CD4-positive, alpha-beta memory T cell (primary cell): Measurements from ENCODE around the gene JAKMIP1. TPM values are rescaled to one million over a fixed set of nuclear protein-coding genes. Genes with fewer than 3 reads are reported as not detected.
A peak's percentile ranks its signal among the peaks of the same experiment; 100 is the strongest.

Source experiments
- CTCF ChIA-PET: fragments of 350-600 bp; sonication (Branson Sonifier 250); formaldehyde crosslinking; loops from one replicate; lab custom pipeline; 2021; ENCODE audit warnings: inconsistent platforms; ENCODE audit not compliant: partially characterized antibody; lab: Charles Lee
- POLR2A ChIA-PET: fragments of 350-600 bp; sonication (Branson Sonifier 250); formaldehyde crosslinking; loops from one replicate; lab custom pipeline; 2021; ENCODE audit not compliant: partially characterized antibody; lab: Charles Lee
- DNase-seq, 5 donors: peaks; one replicate each; pipeline versions ENCODE4 v3.0.0 to v3.0.0-alpha.2; 2020 to 2022; ENCODE audit warnings: mixed read lengths in 1 of 5
- H3K27ac ChIP-seq: one replicate; pipeline ENCODE4 v1.7.0; 2013; ENCODE audit warnings: low read depth, low read length
- H3K27me3 ChIP-seq: 2 replicates; pipeline ENCODE4 v1.7.0; 2013; ENCODE audit warnings: mild to moderate bottlenecking, low read length, moderate library complexity; ENCODE audit not compliant: insufficient read depth
- H3K36me3 ChIP-seq: 2 replicates; pipeline ENCODE4 v1.7.0; 2013; ENCODE audit warnings: mild to moderate bottlenecking, low read length, moderate library complexity; ENCODE audit not compliant: insufficient read depth
- H3K4me1 ChIP-seq: 2 replicates; pipeline ENCODE4 v1.7.0; 2013; ENCODE audit warnings: mild to moderate bottlenecking, low read length, moderate library complexity; ENCODE audit not compliant: insufficient read depth
- H3K4me3 ChIP-seq, 2 donors: one replicate each; pipeline ENCODE4 v1.7.0; 2013; ENCODE audit warnings: low read length in 2 of 2, mild to moderate bottlenecking in 1 of 2
- H3K9me3 ChIP-seq, 2 donors: one replicate each; pipeline ENCODE4 v1.7.0; 2013; ENCODE audit warnings: low read length in 2 of 2, control low read depth in 1 of 2; ENCODE audit not compliant: control insufficient read depth in 1 of 2
- H3K27ac Mint-ChIP-seq, 7 donors: one replicate each; pipeline ENCODE4 v1.8.0; 2020 to 2021; ENCODE audit warnings: mixed read lengths in 7 of 7, mild to moderate bottlenecking in 6 of 7, inconsistent platforms in 3 of 7, moderate library complexity in 3 of 7
- H3K27me3 Mint-ChIP-seq, 2 donors: one replicate each; pipeline ENCODE4 v1.8.0; 2020 to 2021; ENCODE audit warnings: mixed read lengths in 2 of 2
- H3K36me3 Mint-ChIP-seq, 2 donors: one replicate each; pipeline ENCODE4 v1.8.0; 2020 to 2021; ENCODE audit warnings: mixed read lengths in 2 of 2, inconsistent platforms in 1 of 2, mild to moderate bottlenecking in 1 of 2
- H3K4me1 Mint-ChIP-seq, 4 donors: one replicate each; pipeline ENCODE4 v1.8.0; 2020 to 2021; ENCODE audit warnings: mixed read lengths in 4 of 4, mild to moderate bottlenecking in 1 of 4
- H3K4me3 Mint-ChIP-seq, 8 donors: one replicate each; pipeline ENCODE4 v1.8.0; 2020 to 2021; ENCODE audit warnings: mixed read lengths in 8 of 8, mild to moderate bottlenecking in 7 of 8, moderate library complexity in 6 of 8, inconsistent platforms in 3 of 8
- H3K9me3 Mint-ChIP-seq, 8 donors: one replicate each; pipeline ENCODE4 v1.8.0; 2020 to 2021; ENCODE audit warnings: mixed read lengths in 8 of 8, mild to moderate bottlenecking in 5 of 8, inconsistent platforms in 3 of 8, moderate library complexity in 1 of 8
- intact Hi-C: fragments of 100-400 bp; cut with micrococcal nuclease; formaldehyde crosslinking; loops from one replicate; pipeline ENCODE4 v1.15.1; 2023
- polyA plus RNA-seq, 2 donors: library from polyadenylated mRNA; unstranded; fragments of 300-500 nt; fragmentation: Illumina TruSeq; gene quantifications; one replicate each; pipeline ENCODE4 v1.2.3, GENCODE V29; 2021
- total RNA-seq, 2 experiments: library from RNA; stranded (reverse); gene quantifications; one replicate each; pipeline ENCODE4 v1.2.3, GENCODE V29; 2021

JAKMIP1 gene
- total and polyA plus RNA-seq, 4 experiments from 2014 or later, result 2.5 to 11.5 (median 3.3) TPM

DNA sequence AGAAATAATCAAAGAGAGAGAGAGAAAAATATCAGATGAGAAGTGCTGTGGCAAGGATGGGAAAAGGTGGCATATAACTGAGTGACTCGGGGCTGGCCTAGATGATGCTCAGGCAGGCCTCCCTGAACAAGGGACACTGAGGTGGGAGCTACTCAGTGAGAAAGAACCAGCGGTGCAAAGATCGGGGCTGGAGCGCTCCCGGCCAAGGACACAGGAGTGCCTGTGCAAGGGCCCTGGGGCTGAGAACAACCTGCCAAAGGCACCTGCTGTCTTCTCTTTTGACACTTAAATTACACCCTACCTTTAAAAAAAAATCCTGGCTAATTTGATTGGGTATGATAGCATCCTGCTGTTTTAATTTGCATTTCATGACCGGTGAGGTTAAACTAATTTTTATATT is 104.5 kb downstream of the JAKMIP1 start:
- Mint-ChIP-seq H3K4me3 (no peak overlapping the region), H3K36me3 (peaks cover 0 to 4% of the 10 kb centered on the region in 2 donors), H3K27ac (no peak overlapping the region), H3K4me1 (peaks cover 8 to 18% (median 14%) of the 10 kb centered on the region in 4 donors), H3K9me3 (no peaks in the 10 kb centered on the region), H3K27me3 (no peaks in the 10 kb centered on the region)
- CTCF ChIA-PET, result no interaction called here
- no peak overlapping the region for H3K27ac ChIP-seq
- no peak overlapping the region for H3K4me3 ChIP-seq
- intact Hi-C loops, result no loop called here
- H3K9me3 ChIP-seq, result no peaks in the 10 kb centered on the region
- H3K36me3 ChIP-seq, result no peaks in the 10 kb centered on the region
- H3K27me3 ChIP-seq, result no peaks in the 10 kb centered on the region
- H3K4me1 ChIP-seq, result peaks cover 11% of the 10 kb centered on the region
- POLR2A ChIA-PET, result no interaction called here
- DNase-seq, result no peak

DNA sequence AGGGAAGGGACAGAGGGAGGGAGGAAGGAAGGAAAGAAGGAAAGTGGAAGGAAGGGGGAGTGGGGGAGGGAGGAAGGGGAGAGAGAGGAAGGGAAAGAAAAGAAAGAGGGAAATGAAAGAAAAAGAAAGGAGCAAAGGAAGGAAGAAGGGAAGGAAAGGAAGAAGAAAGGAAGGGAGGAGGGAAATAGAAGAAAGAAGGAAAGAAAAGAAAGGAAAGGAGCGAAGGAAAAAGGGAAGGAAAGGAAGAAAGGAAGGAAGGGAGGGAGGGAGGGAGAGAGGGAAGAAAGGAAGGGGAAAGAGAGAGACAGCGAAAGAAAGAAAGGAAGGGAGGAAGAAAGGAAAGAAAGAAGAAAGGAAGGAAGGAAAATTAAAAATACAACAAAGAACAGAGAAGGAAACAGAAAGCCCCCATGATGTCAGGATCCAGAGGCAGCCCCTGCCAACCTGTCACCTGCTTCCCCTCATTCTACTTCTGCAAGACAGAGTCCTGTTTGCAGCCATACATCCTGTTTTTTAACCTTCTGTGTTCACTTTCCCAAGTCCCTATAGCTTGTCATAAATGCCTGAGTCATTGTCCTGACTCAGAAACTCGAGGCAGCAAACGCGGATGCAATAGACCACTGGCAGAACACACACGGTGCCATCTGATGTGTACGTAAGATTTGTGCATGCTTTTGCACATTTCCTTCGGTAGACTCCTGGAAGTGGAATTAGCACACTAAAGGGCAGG is 105.2 kb downstream of the JAKMIP1 start:
- no peak overlapping the region for H3K27ac ChIP-seq
- Mint-ChIP-seq H3K9me3 (no peaks in the 10 kb centered on the region), H3K4me1 (peaks cover 11 to 24% (median 14%) of the 10 kb centered on the region in 4 donors), H3K4me3 (no peak overlapping the region), H3K27me3 (no peaks in the 10 kb centered on the region), H3K36me3 (peaks cover 0 to 4% of the 10 kb centered on the region in 2 donors), H3K27ac (peak overlapping the region in 2 of 7 donors; percentile 2 to 31)
- H3K27me3 ChIP-seq, result no peaks in the 10 kb centered on the region
- ChIA-PET POLR2A (no interaction called here), CTCF (no interaction called here)
- DNase-seq, result no peak
- peaks cover 11% of the 10 kb centered on the region for H3K4me1 ChIP-seq
- no peaks in the 10 kb centered on the region for H3K9me3 ChIP-seq
- intact Hi-C loops, result no loop called here
- H3K36me3 ChIP-seq, result no peaks in the 10 kb centered on the region
- H3K4me3 ChIP-seq, result no peak overlapping the region

DNA sequence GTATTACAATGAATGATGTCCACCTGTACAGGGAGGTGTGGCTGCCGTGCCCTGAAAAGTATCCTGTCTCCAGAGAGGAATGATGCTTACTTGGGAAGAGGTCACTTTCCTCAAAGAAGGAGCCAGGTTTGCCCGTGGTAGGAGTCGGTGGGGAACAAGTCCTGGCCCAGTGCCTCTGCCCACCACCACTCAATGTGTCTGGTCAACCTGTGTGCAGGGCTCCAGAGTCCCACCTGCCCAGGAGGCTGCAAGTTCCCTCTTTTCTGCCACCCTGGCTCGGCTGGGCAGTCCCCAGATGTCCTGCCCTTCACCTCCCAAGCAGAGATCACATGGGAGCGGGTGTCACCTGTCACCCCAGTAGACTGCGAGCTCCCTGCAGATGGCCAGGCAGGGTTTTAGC is 106.7 kb downstream of the JAKMIP1 start:
- Histone ChIP-seq H3K36me3 (no peaks in the 10 kb centered on the region), H3K9me3 (no peaks in the 10 kb centered on the region), H3K27me3 (no peaks in the 10 kb centered on the region), H3K4me3 (no peak overlapping the region), H3K27ac (no peak overlapping the region), H3K4me1 (peaks cover 11% of the 10 kb centered on the region)
- POLR2A ChIA-PET, result no interaction called here
- no peak for DNase-seq
- CTCF ChIA-PET, result no interaction called here
- peaks cover 11 to 24% (median 14%) of the 10 kb centered on the region in 4 donors for H3K4me1 Mint-ChIP-seq
- H3K4me3 Mint-ChIP-seq, result no peak overlapping the region
- no peaks in the 10 kb centered on the region for H3K36me3 Mint-ChIP-seq
- intact Hi-C loops, result no loop called here
- H3K27me3 Mint-ChIP-seq, result no peaks in the 10 kb centered on the region
- H3K9me3 Mint-ChIP-seq, result no peaks in the 10 kb centered on the region
- H3K27ac Mint-ChIP-seq, result no peak overlapping the region

DNA sequence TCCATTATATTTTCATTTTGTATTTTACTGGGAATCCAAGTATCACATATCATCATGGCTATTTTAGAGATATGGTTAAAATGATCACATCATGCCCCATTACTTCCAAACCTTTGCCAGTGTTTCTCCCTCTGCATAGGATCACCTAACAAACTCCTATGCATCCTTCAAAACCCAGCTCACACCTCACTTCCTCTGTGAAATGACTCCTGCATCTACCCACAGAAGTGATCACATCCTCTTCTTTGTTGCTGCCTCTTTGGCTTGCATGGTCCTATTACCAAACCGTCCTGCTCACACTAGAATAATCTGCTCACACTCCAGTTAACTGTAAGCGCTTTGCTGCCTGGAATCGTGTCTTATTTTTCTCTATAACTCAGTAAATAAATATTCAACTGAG is 107.4 kb downstream of the JAKMIP1 start:
- Mint-ChIP-seq H3K4me3 (no peak overlapping the region), H3K9me3 (no peaks in the 10 kb centered on the region), H3K4me1 (peaks cover 11 to 24% (median 14%) of the 10 kb centered on the region in 4 donors), H3K36me3 (no peaks in the 10 kb centered on the region), H3K27me3 (no peaks in the 10 kb centered on the region), H3K27ac (no peak overlapping the region)
- no peaks in the 10 kb centered on the region for H3K36me3 ChIP-seq
- DNase-seq, result no peak
- no peaks in the 10 kb centered on the region for H3K27me3 ChIP-seq
- H3K9me3 ChIP-seq, result no peaks in the 10 kb centered on the region
- intact Hi-C loops, result no loop called here
- CTCF ChIA-PET, result no interaction called here
- H3K27ac ChIP-seq, result no peak overlapping the region
- peaks cover 11% of the 10 kb centered on the region for H3K4me1 ChIP-seq
- no peak overlapping the region for H3K4me3 ChIP-seq
- POLR2A ChIA-PET, result no interaction called here

DNA sequence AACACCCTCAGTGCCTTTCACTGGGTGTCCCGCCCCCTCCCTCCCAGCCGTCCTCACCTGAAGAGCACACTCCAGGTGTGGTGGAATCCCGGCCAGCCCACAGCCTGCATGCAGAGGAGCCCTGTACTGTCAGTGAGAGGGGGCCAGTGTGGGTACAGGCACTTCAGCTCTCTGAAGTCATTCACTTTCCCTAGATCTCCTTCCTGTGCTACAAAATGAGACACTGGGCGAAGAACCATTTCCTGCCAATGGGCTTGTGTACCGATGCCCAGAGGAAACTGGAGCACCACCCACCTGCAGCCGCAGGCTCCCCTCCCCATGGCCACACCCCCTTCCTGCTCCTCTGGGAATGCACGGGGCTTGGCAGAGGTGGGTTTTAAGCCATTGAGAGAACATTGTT is 108.2 kb downstream of the JAKMIP1 start:
- intact Hi-C loops, result no loop called here
- no peak for DNase-seq
- Histone ChIP-seq H3K4me3 (no peak overlapping the region), H3K36me3 (no peaks in the 10 kb centered on the region), H3K9me3 (no peaks in the 10 kb centered on the region), H3K27ac (no peak overlapping the region), H3K4me1 (peaks cover 11% of the 10 kb centered on the region), H3K27me3 (no peaks in the 10 kb centered on the region)
- Mint-ChIP-seq H3K9me3 (no peaks in the 10 kb centered on the region), H3K27ac (peak overlapping the region in 5 of 7 donors; percentile 15 to 81 (median 58)), H3K36me3 (no peaks in the 10 kb centered on the region), H3K27me3 (no peaks in the 10 kb centered on the region), H3K4me3 (peak overlapping the region in 4 of 8 donors; percentile 2 to 64 (median 24)), H3K4me1 (peaks cover 11 to 24% (median 14%) of the 10 kb centered on the region in 4 donors)
- ChIA-PET CTCF (no interaction called here), POLR2A (no interaction called here)

DNA sequence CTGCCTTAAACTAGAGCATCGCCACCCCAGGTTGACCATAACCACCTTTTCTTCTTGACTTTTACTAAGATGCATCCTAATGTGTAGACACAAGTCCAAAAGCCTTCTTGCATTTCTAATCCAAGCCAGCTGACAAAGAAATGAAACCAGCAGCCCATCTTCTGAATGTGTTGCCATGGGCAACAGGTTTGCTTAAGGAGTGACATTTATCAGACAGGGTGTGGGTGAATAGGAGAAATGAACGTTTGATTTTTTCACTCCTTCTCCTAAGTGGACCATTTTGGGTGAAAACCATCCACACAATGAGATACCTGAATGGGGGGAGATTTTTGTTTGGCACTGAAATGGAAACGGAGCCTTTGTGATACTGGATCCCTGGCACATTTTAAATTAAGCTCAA is 109.4 kb downstream of the JAKMIP1 start:
- Histone ChIP-seq H3K36me3 (no peaks in the 10 kb centered on the region), H3K4me1 (peaks cover 11% of the 10 kb centered on the region), H3K27ac (no peak overlapping the region), H3K9me3 (no peaks in the 10 kb centered on the region), H3K4me3 (no peak overlapping the region), H3K27me3 (no peaks in the 10 kb centered on the region)
- Mint-ChIP-seq H3K27ac (no peak overlapping the region), H3K27me3 (no peaks in the 10 kb centered on the region), H3K4me3 (no peak overlapping the region), H3K4me1 (peaks cover 11 to 24% (median 14%) of the 10 kb centered on the region in 4 donors), H3K9me3 (no peaks in the 10 kb centered on the region), H3K36me3 (peaks cover 2 to 4% of the 10 kb centered on the region in 2 donors)
- intact Hi-C loops, result no loop called here
- ChIA-PET CTCF (no interaction called here), POLR2A (no interaction called here)
- no peak for DNase-seq

DNA sequence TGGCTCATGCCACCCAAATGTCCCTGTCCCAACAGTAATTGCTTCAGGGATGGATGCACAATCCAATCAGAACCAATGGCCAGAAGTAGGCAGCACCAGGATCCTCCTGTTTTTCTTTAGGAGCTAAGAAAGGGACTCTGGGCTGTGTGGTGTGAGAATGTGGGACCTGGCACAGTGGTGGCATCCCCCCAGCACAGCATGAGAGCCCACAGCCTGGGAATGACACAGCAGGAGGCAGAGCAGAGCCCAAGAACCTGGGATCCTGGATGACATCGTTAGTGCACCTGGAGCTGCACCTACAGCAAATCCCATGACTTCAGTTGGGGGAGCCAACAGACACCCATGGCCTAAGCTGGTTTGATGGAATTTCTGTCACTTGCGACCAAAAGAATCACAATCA is 111.4 kb downstream of the JAKMIP1 start:
- Histone ChIP-seq H3K27me3 (no peaks in the 10 kb centered on the region), H3K36me3 (no peaks in the 10 kb centered on the region), H3K4me1 (peaks cover 11% of the 10 kb centered on the region), H3K27ac (no peak overlapping the region), H3K4me3 (no peak overlapping the region), H3K9me3 (no peaks in the 10 kb centered on the region)
- Mint-ChIP-seq H3K36me3 (peaks cover 11% of the 10 kb centered on the region in 2 donors), H3K27ac (no peak overlapping the region), H3K4me1 (peaks cover 11 to 24% (median 14%) of the 10 kb centered on the region in 4 donors), H3K27me3 (no peaks in the 10 kb centered on the region), H3K9me3 (no peaks in the 10 kb centered on the region), H3K4me3 (no peak overlapping the region)
- DNase-seq, result no peak
- intact Hi-C loops, result no loop called here
- POLR2A ChIA-PET, result no interaction called here
- CTCF ChIA-PET, result no interaction called here
